ENCODE measurements around the gene ARAF. TPM values are rescaled to one million over a fixed set of nuclear protein-coding genes. Genes with fewer than 3 reads are reported as not detected.

ARAF gene
- total RNA-seq, 3 donors from 2014 or later = 93.0 to 103 (median 97.3) TPM

DNA sequence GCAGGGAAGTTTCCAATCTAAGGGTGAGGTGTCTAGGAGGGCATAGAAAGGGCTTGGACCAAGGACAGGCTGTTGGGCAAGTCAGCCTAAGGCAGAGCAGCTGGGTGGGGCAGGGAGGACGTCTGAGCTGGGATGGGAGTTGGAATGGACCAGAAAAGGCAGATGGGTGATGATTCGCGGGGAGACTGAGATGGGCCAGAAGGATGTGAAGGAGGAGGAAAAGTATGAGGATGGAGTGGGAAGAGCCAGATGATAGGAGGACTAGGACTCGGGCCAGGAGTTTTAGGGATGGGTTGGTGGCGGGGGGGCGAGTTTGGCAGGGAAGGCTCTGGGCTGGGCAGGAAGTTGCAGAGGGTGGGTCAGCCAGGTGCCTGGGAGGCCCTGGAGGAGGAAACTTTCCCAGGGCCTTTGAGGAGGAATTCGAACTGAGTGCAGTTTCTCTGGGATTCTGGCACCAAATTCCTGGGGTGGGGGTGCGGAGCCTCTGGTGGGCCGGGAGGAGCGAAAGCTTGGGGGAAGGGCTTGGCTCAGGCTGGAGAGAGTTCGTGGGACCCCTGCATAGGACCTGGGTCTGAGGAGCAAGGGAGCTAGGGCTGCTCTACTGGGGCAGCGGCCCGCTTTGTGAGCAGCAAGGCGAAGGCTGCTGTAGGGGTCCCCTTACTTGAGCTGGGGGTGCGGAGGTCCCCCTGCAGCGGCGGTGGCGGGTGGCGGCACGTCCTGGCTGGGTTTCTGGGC is 12.5 kb downstream of the ARAF start:
- ATAC-seq (peak in 1 of 2 donors; percentile 5), DNase-seq (no peak)
- Mint-ChIP-seq H3K27me3 (ENCODE audit: low read depth) (peaks cover 3% of the 10 kb centered on the region), H3K9me3 (no peaks in the 10 kb centered on the region), H3K36me3 (ENCODE audit: insufficient read depth) (peaks cover 23% of the 10 kb centered on the region), H3K4me1 (ENCODE audit: low read depth) (peaks cover 21% of the 10 kb centered on the region), H3K4me3 (no peak overlapping the region)

DNA sequence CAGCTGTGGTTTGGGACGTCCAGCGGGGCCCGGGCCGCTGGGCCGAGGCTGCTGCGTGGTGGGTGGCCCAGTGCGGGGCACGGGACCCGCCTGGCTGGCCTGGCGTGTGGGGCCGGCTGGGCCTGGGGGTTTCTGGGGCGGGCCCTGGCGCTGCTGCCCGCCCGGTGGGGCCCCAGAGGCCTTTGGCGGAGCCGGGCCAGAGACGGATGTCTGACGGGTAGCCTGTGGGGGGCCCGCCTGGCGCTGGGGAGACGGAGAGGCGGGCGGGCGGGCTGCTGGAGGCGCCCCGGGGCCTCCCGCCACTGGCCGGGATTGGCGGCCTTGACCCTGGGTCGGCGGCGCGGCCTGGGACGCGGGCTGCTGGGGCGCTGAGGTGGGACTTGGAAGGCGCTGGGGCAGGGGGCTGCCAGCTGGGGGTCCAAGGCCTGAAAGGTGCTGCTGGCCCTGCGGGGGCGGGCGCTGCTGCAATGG is 13.1 kb downstream of the ARAF start:
- DNase-seq (no peak), ATAC-seq (peak in 1 of 2 donors; percentile 35)
- Mint-ChIP-seq H3K27me3 (ENCODE audit: low read depth) (peaks cover 3% of the 10 kb centered on the region), H3K4me3 (no peak overlapping the region), H3K4me1 (ENCODE audit: low read depth) (peaks cover 24% of the 10 kb centered on the region), H3K36me3 (ENCODE audit: insufficient read depth) (peaks cover 21% of the 10 kb centered on the region), H3K9me3 (no peaks in the 10 kb centered on the region)

DNA sequence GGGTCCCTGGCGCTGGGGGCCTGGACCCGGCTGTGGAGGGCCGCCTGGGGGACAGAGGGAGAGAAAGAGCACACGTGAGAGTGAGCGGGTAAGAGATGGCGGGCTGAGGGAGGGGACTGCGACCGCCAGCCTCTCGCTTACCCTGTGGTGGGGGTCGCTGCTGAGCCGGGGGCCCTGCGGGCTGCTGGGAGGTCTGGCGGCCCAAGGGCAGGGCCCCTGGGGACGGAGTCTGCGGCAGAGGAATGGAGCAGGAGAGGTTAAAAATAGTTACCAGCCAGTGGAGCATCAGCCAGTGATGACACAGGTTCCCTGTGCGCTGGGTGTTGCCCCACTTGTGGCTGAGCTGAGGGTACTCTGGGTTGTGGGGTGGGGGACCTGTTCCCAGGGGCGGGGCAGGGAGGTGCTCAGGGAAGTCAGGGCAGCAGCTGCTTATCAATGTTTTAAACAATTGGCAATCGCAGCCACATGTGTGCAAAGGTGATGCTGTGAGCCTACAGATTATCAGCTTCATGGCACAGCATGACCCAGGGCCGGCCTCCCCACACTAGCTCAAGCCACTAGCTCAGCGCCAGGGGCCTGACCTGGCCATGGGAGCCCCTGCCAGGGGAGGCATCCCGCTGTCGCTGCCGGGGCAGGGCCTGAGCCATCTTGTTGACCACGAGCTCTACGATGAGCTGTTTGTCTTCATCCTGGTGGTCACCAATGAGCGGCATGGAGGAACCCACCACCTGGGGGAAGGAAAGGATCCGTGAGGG is 13.7 kb downstream of the ARAF start:
- no peak for DNase-seq
- no peak for ATAC-seq
- no peak overlapping the region for H3K4me3 Mint-ChIP-seq
- peaks cover 3% of the 10 kb centered on the region for H3K27me3 Mint-ChIP-seq (ENCODE audit: low read depth)
- H3K9me3 Mint-ChIP-seq = no peaks in the 10 kb centered on the region
- peaks cover 19% of the 10 kb centered on the region for H3K36me3 Mint-ChIP-seq (ENCODE audit: insufficient read depth)
- H3K4me1 Mint-ChIP-seq (ENCODE audit: low read depth) = peaks cover 29% of the 10 kb centered on the region

DNA sequence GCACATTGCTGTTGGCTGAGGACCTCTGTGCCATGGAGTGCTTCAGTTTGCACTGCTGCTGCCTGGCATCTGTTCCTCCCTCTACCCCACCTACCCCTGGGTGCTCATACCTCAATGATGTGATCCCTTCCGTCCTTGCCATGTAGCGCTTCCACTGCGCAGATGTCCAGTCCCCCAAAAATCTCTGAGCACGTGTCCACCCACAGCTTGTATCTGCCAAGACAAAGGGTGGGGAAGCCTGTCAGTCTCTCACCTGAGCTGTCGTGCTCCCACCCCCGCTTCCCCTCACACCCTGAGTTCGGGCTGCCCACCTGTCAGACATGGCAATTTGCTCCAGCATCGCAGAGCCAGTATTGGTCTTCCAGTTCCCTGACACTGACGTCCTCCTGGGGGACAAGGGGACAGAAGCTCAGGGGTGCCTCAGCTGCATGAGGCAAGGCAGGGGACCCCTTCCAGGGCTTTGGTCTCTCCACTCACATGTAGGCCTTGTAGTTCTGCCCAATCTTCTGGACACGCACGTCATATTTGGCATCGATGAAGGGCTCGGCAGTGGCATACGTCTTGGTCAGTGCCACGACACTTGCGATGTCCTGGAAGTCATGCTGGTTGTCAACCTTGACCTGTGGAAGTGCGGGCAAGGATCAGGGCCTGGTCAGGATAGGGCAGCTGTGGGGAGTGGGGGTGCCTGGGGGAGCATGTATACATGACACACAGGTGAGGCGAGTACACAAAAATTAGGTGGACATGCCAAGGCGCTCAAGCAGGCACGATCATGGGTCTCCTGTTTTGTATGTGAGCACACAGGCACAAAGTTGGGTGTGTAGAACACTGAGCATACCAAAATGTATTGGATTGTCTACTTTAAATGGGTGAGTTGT is 15.3 kb downstream of the ARAF start:
- H3K4me3 Mint-ChIP-seq = no peak overlapping the region
- ATAC-seq (no peak), DNase-seq (no peak)
- H3K4me1 Mint-ChIP-seq (ENCODE audit: low read depth) = peaks cover 35% of the 10 kb centered on the region
- H3K9me3 Mint-ChIP-seq = no peaks in the 10 kb centered on the region
- H3K36me3 Mint-ChIP-seq (ENCODE audit: insufficient read depth) = peaks cover 10% of the 10 kb centered on the region
- peaks cover 3% of the 10 kb centered on the region for H3K27me3 Mint-ChIP-seq (ENCODE audit: low read depth)

DNA sequence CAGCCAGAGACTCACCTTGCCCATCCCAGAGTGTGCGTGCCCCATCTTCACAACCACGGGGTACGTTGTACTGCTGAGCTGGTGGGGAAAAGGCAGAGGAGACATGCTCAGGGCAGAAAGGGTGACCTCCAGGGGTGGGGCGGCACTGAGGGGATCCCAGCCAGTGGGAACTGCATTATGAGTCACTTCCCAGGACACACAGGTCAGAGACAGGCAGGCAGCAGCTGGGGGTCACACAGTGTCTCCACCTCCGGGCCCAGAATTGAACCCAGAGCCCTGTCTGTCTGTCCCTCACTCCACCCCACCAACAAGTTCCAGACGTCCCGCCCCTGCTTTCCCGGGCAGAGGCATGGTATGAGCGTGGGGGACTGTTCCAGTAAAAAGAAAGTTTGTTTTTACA is 16.4 kb downstream of the ARAF start:
- H3K4me1 Mint-ChIP-seq (ENCODE audit: low read depth) = peaks cover 43% of the 10 kb centered on the region
- ATAC-seq = no peak
- no peak for DNase-seq
- no peak overlapping the region for H3K4me3 Mint-ChIP-seq
- no peaks in the 10 kb centered on the region for H3K9me3 Mint-ChIP-seq
- no peaks in the 10 kb centered on the region for H3K36me3 Mint-ChIP-seq (ENCODE audit: insufficient read depth)
- peaks cover 3% of the 10 kb centered on the region for H3K27me3 Mint-ChIP-seq (ENCODE audit: low read depth)

DNA sequence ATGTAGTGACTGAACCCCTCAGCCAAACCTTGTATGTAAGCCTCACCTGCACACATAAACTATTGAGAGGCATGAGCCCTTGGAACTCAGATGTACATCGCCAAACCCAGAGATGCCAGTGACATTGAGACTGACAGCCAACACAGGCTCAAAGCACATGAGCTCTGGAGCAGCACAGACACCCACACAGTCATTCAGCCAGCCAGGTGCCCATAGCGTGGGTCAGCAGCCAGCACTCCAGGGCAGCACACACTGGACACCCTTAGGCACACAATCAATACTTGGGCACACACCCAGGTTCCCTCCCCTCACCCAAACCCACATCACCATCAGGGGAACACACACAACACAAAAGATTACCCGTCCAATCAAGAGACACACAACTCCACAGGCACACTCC is 16.9 kb downstream of the ARAF start:
- no peak for ATAC-seq
- Mint-ChIP-seq H3K36me3 (ENCODE audit: insufficient read depth) (no peaks in the 10 kb centered on the region), H3K9me3 (no peaks in the 10 kb centered on the region), H3K4me3 (no peak overlapping the region), H3K27me3 (ENCODE audit: low read depth) (peaks cover 3% of the 10 kb centered on the region), H3K4me1 (ENCODE audit: low read depth) (peaks cover 41% of the 10 kb centered on the region)
- DNase-seq = no peak

DNA sequence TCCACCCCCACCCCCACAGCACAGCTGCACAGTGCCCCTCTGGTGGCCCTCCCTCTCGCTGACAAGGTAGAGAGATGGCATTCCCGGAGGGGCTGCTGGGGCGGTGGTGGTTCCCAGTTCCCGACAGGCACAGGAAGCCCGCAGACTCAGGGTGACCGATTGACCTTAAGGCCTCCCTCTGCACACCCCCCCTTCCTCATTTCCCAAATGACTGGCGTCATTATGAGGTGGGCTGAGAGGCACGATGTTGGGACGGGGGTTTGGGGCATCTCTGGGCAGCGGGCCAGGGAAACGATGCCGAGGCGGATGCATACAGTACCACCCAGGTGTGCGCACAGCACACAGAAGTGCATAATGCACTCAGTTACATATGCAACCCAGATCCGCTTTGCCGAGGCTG is 17.7 kb downstream of the ARAF start:
- Mint-ChIP-seq H3K9me3 (no peaks in the 10 kb centered on the region), H3K36me3 (ENCODE audit: insufficient read depth) (no peaks in the 10 kb centered on the region), H3K27me3 (ENCODE audit: low read depth) (peaks cover 3% of the 10 kb centered on the region), H3K4me3 (no peak overlapping the region), H3K4me1 (ENCODE audit: low read depth) (peaks cover 40% of the 10 kb centered on the region)
- DNase-seq (no peak), ATAC-seq (no peak)

DNA sequence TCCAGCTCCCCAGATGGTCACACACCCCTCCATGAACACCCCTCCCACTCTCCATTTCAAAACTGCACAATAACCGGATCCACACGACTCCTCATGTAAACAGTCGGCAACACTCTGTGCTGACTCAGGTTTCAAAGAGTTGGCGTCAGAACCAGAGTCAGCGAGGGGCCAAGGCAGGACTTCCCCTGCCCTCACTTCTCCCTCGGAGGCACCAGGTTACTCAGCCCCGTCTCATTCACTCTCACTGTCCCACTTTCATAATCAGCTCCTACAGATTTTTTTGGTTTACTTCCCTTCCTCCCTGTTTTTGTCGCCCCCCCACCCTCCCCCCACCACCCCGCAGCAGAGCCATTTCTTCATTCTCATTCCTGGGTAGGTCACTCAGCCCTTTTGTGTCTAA is 18.5 kb downstream of the ARAF start:
- Mint-ChIP-seq H3K9me3 (no peaks in the 10 kb centered on the region), H3K36me3 (ENCODE audit: insufficient read depth) (peaks cover 2% of the 10 kb centered on the region), H3K4me1 (ENCODE audit: low read depth) (peaks cover 44% of the 10 kb centered on the region), H3K27me3 (ENCODE audit: low read depth) (peaks cover 3% of the 10 kb centered on the region), H3K4me3 (no peak overlapping the region)
- peak; percentile 47 to 69 for ATAC-seq
- no peak for DNase-seq

DNA sequence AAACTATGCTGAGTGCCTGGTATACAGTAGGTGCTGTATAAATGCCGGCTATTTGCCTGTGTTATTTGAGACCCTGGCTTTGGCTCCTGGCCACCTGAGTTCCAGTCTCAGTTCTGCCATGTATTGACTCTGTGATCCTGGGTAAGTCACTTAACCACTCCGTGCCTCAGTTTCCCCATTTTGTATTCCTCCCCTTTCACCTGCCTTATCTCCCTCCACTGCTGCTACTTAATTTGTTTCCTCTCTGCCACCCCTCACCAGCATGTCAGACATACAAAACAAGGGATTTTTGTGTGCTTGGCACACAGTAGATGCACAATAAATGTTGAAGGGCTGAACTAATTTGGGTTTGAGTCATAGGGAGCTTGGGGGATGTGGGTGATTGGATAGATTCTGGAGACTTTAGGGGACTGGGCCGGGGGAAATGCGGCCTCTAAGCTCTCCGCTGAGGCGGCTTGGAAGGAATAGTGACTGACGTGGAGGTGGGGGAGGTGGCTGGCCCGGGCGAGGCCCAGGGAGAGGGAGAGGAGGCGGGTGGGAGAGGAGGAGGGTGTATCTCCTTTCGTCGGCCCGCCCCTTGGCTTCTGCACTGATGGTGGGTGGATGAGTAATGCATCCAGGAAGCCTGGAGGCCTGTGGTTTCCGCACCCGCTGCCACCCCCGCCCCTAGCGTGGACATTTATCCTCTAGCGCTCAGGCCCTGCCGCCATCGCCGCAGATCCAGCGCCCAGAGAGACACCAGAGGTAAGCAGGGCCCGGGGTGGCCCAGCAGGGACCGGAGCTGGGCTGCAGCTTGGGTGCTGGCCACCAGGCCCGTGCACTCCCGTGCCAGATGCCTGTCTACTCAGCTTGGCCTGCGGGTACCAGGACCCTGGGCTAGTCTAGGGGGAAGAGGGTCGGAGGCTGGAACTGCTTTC is 21.0 kb downstream of the ARAF start, which contains the start of gene TIMP1:
TIMP1 (plus strand) TSS at position 706 of the 917 bp plus-strand sequence. CDS start 980 bp downstream, outside the sequence.
- Mint-ChIP-seq H3K4me1 (ENCODE audit: low read depth) (peaks cover 42% of the 10 kb centered on the region), H3K9me3 (no peaks in the 10 kb centered on the region), H3K27me3 (ENCODE audit: low read depth) (peaks cover under 1% of the 10 kb centered on the region), H3K4me3 (peak within 1 kb of the TSS; percentile 63), H3K36me3 (ENCODE audit: insufficient read depth) (peaks cover 2% of the 10 kb centered on the region)
- DNase-seq (peak; percentile 79), ATAC-seq (peak; percentile 78 to 84)

DNA sequence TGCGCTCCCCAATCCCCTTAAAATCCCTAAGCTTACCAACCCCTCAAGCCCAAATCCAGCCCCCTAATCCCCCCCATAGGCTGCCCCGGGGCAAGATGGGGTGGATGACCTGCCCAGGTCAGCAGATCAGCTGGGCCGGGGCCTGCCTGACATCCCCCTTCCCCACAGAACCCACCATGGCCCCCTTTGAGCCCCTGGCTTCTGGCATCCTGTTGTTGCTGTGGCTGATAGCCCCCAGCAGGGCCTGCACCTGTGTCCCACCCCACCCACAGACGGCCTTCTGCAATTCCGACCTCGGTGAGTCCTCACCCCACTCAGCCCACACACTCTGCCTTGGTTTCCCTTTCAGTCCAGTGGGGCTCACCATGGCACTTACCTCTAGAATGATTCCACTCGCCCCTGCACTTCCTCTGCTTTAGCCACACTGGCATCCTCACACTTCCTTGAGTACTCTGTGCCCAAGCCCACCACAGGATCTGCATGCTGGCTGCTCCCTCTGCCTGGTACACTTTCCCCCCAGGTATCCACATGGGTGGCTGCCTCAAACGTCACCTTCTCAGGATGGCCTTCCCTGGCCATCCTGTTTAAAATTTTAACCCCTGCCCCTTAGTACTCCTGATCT is 22.3 kb downstream of the ARAF start:
- peak overlapping the region; percentile 63 for H3K4me3 Mint-ChIP-seq
- no peak for ATAC-seq
- H3K9me3 Mint-ChIP-seq = no peaks in the 10 kb centered on the region
- peaks cover 2% of the 10 kb centered on the region for H3K36me3 Mint-ChIP-seq (ENCODE audit: insufficient read depth)
- peaks cover 36% of the 10 kb centered on the region for H3K4me1 Mint-ChIP-seq (ENCODE audit: low read depth)
- DNase-seq = no peak
- H3K27me3 Mint-ChIP-seq (ENCODE audit: low read depth) = no peaks in the 10 kb centered on the region

DNA sequence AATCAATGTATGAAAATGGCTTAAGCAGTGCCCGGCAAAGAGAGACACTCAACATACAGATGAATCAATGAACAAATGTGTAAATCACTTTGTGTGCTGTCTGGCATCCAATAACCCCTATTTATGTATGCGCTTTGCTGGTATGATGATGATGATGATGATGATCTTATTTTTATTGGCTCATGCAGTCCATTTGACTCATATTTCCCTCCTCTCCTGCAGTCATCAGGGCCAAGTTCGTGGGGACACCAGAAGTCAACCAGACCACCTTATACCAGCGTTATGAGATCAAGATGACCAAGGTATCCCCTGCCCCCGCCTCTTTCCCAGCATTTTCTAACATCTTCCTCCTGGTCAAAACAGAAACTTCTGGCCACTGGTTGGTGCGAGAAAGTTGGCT is 23.7 kb downstream of the ARAF start:
- H3K4me3 Mint-ChIP-seq = no peak overlapping the region
- H3K36me3 Mint-ChIP-seq (ENCODE audit: insufficient read depth) = peaks cover 2% of the 10 kb centered on the region
- H3K27me3 Mint-ChIP-seq (ENCODE audit: low read depth) = no peaks in the 10 kb centered on the region
- no peaks in the 10 kb centered on the region for H3K9me3 Mint-ChIP-seq
- ATAC-seq (no peak), DNase-seq (no peak)
- H3K4me1 Mint-ChIP-seq (ENCODE audit: low read depth) = peaks cover 27% of the 10 kb centered on the region

DNA sequence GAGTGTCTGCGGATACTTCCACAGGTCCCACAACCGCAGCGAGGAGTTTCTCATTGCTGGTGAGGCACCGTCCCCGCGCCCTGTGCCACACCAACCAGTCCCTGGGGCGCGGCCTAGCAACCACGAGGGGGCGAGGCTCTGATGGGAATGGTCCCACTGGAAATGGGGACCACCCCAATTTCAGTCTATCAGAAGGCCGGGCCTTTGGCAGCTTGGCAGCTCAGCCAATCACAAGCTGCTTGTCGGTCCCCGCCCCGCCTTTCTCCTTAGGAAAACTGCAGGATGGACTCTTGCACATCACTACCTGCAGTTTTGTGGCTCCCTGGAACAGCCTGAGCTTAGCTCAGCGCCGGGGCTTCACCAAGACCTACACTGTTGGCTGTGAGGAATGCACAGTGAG is 24.3 kb downstream of the ARAF start:
- no peak for ATAC-seq
- H3K4me1 Mint-ChIP-seq (ENCODE audit: low read depth) = peaks cover 24% of the 10 kb centered on the region

More for the DNA sequence above, 24.3 kb downstream of the ARAF start:
- Mint-ChIP-seq H3K4me3 (no peak overlapping the region), H3K27me3 (ENCODE audit: low read depth) (no peaks in the 10 kb centered on the region), H3K9me3 (no peaks in the 10 kb centered on the region), H3K36me3 (ENCODE audit: insufficient read depth) (peaks cover 2% of the 10 kb centered on the region)
- DNase-seq = no peak

Measured in activated T-cell treated with anti-CD3 and anti-CD28 coated beads, Interleukin-2, amount 50 U/mL, for 4 hours (primary cell).